IMR-90 (cell line): Measurements from ENCODE around the gene PVALEF. TPM values are rescaled to one million over a fixed set of nuclear protein-coding genes. Genes with fewer than 3 reads are reported as not detected.

Experiments
- ATAC-seq: fragments of 200-7000 bp; cut with Tn5 transposase; 2 replicates; pipeline ENCODE4 v1.9.1; 2020; ENCODE audit warnings: low read depth, mild to moderate bottlenecking, moderate library complexity
- BruUV-seq: library from RNA; stranded (reverse); fragments of 400-500 nt; replicated peaks from 2 replicates; lab custom pipeline; 2021; lab: Mats Ljungman, UMichigan
- CTCF ChIA-PET: fragments of 300-600 bp; formaldehyde crosslinking; extraction: SDS; loops from one replicate; lab custom pipeline; 2021; ENCODE audit warnings: antibody characterized with exemption; lab: Yijun Ruan, JAX
- POLR2A ChIA-PET: fragments of 300-600 bp; sonication (Branson Sonifier 250); formaldehyde crosslinking; loops from one replicate; lab custom pipeline; 2022; ENCODE audit warnings: antibody characterized with exemption; ENCODE audit not compliant: unreplicated experiment; lab: Charles Lee
- DNase-seq: peaks from one replicate; pipeline ENCODE4 v3.0.0; 2013
- H2AFZ ChIP-seq: replicated peaks from 2 replicates; pipeline ENCODE3; 2013; ENCODE audit warnings: low read length, mild to moderate bottlenecking; ENCODE audit not compliant: poor library complexity
- H2AK5ac ChIP-seq: 2 replicates; pipeline ENCODE4 v1.6.1; 2013; ENCODE audit warnings: low read depth, low read length, inconsistent platforms
- H2AK9ac ChIP-seq: replicated peaks from 2 replicates; pipeline ENCODE3; 2013; ENCODE audit warnings: mild to moderate bottlenecking, low read depth, low read length, moderate library complexity; ENCODE audit not compliant: poor library complexity
- H2BK120ac ChIP-seq: 2 replicates; pipeline ENCODE4 v1.6.1; 2013; ENCODE audit warnings: low read depth, low read length, inconsistent platforms
- H2BK15ac ChIP-seq: 3 replicates; pipeline ENCODE4 v1.6.1; 2013; ENCODE audit warnings: low read depth, low read length, inconsistent platforms
- H2BK20ac ChIP-seq: 2 replicates; pipeline ENCODE4 v1.6.1; 2013; ENCODE audit warnings: low read depth, mild to moderate bottlenecking, inconsistent platforms, low read length, moderate library complexity
- H2BK5ac ChIP-seq: 2 replicates; pipeline ENCODE4 v1.6.1; 2013; ENCODE audit warnings: mild to moderate bottlenecking, low read depth, low read length, inconsistent platforms; ENCODE audit not compliant: poor library complexity, severe bottlenecking
- H3K14ac ChIP-seq: replicated peaks from 2 replicates; pipeline ENCODE4 v1.6.1; 2013; ENCODE audit warnings: low read depth, low read length, inconsistent platforms
- H3K18ac ChIP-seq: 2 replicates; pipeline ENCODE4 v1.6.1; 2013; ENCODE audit warnings: low read depth, low read length, control low read depth
- H3K23ac ChIP-seq: 2 replicates; pipeline ENCODE4 v1.6.1; 2013; ENCODE audit warnings: low read depth, low read length, inconsistent platforms
- H3K27ac ChIP-seq: 2 replicates; pipeline ENCODE4 v1.5.1; 2013; ENCODE audit warnings: mild to moderate bottlenecking, control low read depth, low read length; ENCODE audit not compliant: insufficient read depth
- H3K27me3 ChIP-seq: 2 replicates; pipeline ENCODE4 v1.6.1; 2013; ENCODE audit warnings: low read length; ENCODE audit not compliant: control insufficient read depth, insufficient read depth
- H3K36me3 ChIP-seq: 2 replicates; pipeline ENCODE4 v1.6.1; 2013; ENCODE audit warnings: low read length, mixed read lengths; ENCODE audit not compliant: control insufficient read depth, insufficient read depth
- H3K4ac ChIP-seq: 2 replicates; pipeline ENCODE4 v1.6.1; 2013; ENCODE audit warnings: low read depth, low read length, inconsistent platforms
- H3K4me1 ChIP-seq: 2 replicates; pipeline ENCODE4 v1.6.1; 2013; ENCODE audit warnings: low read length, mixed read lengths; ENCODE audit not compliant: control insufficient read depth, insufficient read depth
- H3K4me2 ChIP-seq: 2 replicates; pipeline ENCODE4 v1.6.1; 2013; ENCODE audit warnings: low read depth, mild to moderate bottlenecking, control low read depth, low read length, moderate library complexity
- H3K4me3 ChIP-seq: 2 replicates; pipeline ENCODE4 v1.5.1; 2013; ENCODE audit warnings: low read depth, mild to moderate bottlenecking, control low read depth, low read length, moderate library complexity; ENCODE audit not compliant: insufficient read depth
- H3K56ac ChIP-seq: 2 replicates; pipeline ENCODE4 v1.6.1; 2013; ENCODE audit warnings: low read length, inconsistent platforms; ENCODE audit not compliant: insufficient read depth; ENCODE audit errors: extremely low read depth
- H3K79me1 ChIP-seq, 2 experiments: 2 replicates each; pipeline ENCODE4 v1.6.1; 2013; ENCODE audit warnings: low read length in 2 of 2, inconsistent platforms in 1 of 2, low read depth in 1 of 2
- H3K9ac ChIP-seq: 2 replicates; pipeline ENCODE4 v1.6.1; 2013; ENCODE audit warnings: low read depth, low read length, control low read depth
- H3K9me1 ChIP-seq: 2 replicates; pipeline ENCODE4 v1.6.1; 2013; ENCODE audit warnings: low read length, inconsistent platforms; ENCODE audit not compliant: insufficient read depth
- H3K9me3 ChIP-seq: 2 replicates; pipeline ENCODE4 v1.6.1; 2013; ENCODE audit warnings: low read length; ENCODE audit not compliant: control insufficient read depth, insufficient read depth
- H4K20me1 ChIP-seq: 2 replicates; pipeline ENCODE4 v1.6.1; 2013; ENCODE audit warnings: low read length, inconsistent platforms; ENCODE audit not compliant: insufficient read depth
- H4K5ac ChIP-seq: 2 replicates; pipeline ENCODE4 v1.6.1; 2013; ENCODE audit warnings: mild to moderate bottlenecking, low read depth, low read length, control low read depth
- H4K8ac ChIP-seq, 2 experiments: 2 replicates each; pipeline ENCODE4 v1.6.1; 2013; ENCODE audit warnings: low read depth in 2 of 2, low read length in 2 of 2, control low read depth in 1 of 2, inconsistent platforms in 1 of 2
- H4K91ac ChIP-seq: 2 replicates; pipeline ENCODE4 v1.6.1; 2013; ENCODE audit warnings: low read depth, low read length, inconsistent platforms; ENCODE audit not compliant: insufficient read depth
- BHLHE40 ChIP-seq: fragments of 150-350 bp; IDR thresholded peaks from 2 replicates; pipeline ENCODE4 v1.6.1; 2016; ENCODE audit warnings: mild to moderate bottlenecking, low read depth, low read length
- CEBPB ChIP-seq: IDR thresholded peaks from 2 replicates; pipeline ENCODE4 v1.6.1; 2012; ENCODE audit warnings: low read depth, low read length, improper control_type of control experiment
- CHD1 ChIP-seq: IDR thresholded peaks from 2 replicates; pipeline ENCODE4 v1.6.1; 2012; ENCODE audit warnings: low read depth, low read length, improper control_type of control experiment
- FOS ChIP-seq: fragments of 150-350 bp; IDR thresholded peaks from 2 replicates; pipeline ENCODE4 v1.6.1; 2016; ENCODE audit warnings: low read depth, low read length
- MAFK ChIP-seq: IDR thresholded peaks from 2 replicates; pipeline ENCODE4 v1.6.1; 2012; ENCODE audit warnings: low read depth, low read length, improper control_type of control experiment
- MAZ ChIP-seq: IDR thresholded peaks from 2 replicates; pipeline ENCODE4 v1.6.1; 2012; ENCODE audit warnings: low read depth, mild to moderate bottlenecking, low read length, improper control_type of control experiment, moderate library complexity, borderline replicate concordance
- MXI1 ChIP-seq: IDR thresholded peaks from 2 replicates; pipeline ENCODE4 v1.6.1; 2012; ENCODE audit warnings: low read depth, mild to moderate bottlenecking, low read length, moderate library complexity, borderline replicate concordance
- NFE2L2 ChIP-seq: fragments of 150-350 bp; IDR thresholded peaks from 2 replicates; pipeline ENCODE4 v1.6.1; 2016; ENCODE audit warnings: low read depth, mild to moderate bottlenecking, low read length
- POLR2A ChIP-seq: IDR thresholded peaks from 2 replicates; pipeline ENCODE4 v1.6.1; 2012; ENCODE audit warnings: mild to moderate bottlenecking, low read depth, low read length
- RAD21 ChIP-seq: IDR thresholded peaks from 2 replicates; pipeline ENCODE4 v1.6.1; 2012; ENCODE audit warnings: low read length, improper control_type of control experiment
- RCOR1 ChIP-seq: IDR thresholded peaks from 2 replicates; pipeline ENCODE4 v1.6.1; 2012; ENCODE audit warnings: mild to moderate bottlenecking, low read length, improper control_type of control experiment; ENCODE audit not compliant: insufficient replicate concordance
- RFX5 ChIP-seq: IDR thresholded peaks from 2 replicates; pipeline ENCODE4 v1.8.0; 2012; ENCODE audit warnings: low read depth, mild to moderate bottlenecking, low read length, moderate library complexity
- SMC3 ChIP-seq: fragments of 150-350 bp; IDR thresholded peaks from 2 replicates; pipeline ENCODE4 v1.6.1; 2016; ENCODE audit warnings: low read depth, mild to moderate bottlenecking, antibody characterized with exemption, low read length, moderate library complexity
- WGBS, 2 experiments: methylation state at CpG; one replicate each; pipeline versions ENCODE4 v1.1.5 to v1.1.7; 2013; ENCODE audit warnings: missing lambda C conversion rate in 2 of 2; ENCODE audit not compliant: insufficient read length in 1 of 2; ENCODE audit errors: extremely low coverage in 2 of 2; 5-methylcytosine and 5-hydroxymethylcytosine counted together
- dilution Hi-C: fragments of 300-500 bp; cut with HindIII; formaldehyde crosslinking; loops from one replicate; pipeline ENCODE4 v1.14.3; 2018; ENCODE audit warnings: low sequenced_read_pairs; ENCODE audit not compliant: unreplicated experiment
- in situ Hi-C: fragments of 300-500 bp; cut with MboI; formaldehyde crosslinking; loops from 3 replicates; pipeline ENCODE4 v1.14.3; 2019; ENCODE audit warnings: low sequenced_read_pairs, inconsistent platforms, mixed read lengths
- intact Hi-C: fragments of 100-400 bp; cut with micrococcal nuclease; formaldehyde crosslinking; loops from 2 replicates; pipeline ENCODE4 v1.10.0; 2022
- polyA plus RNA-seq, 3 experiments: library from polyadenylated mRNA; depleted of rRNA; stranded (reverse); fragments of >200 nt; gene quantifications; 2 replicates each; pipeline ENCODE4 v1.2.3, GENCODE V29; 2012; ENCODE audit warnings: low replicate concordance in 1 of 3
- total RNA-seq: library from RNA; depleted of rRNA; stranded (reverse); fragments of >200 nt; gene quantifications from 2 replicates; pipeline ENCODE4 v1.2.3, GENCODE V29; 2012
- TF ChIP-seq, protein P1 (sequence below): fragments of 150-350 bp; IDR thresholded peaks from 2 replicates; pipeline ENCODE4 v1.6.1; 2017; ENCODE audit warnings: mild to moderate bottlenecking, antibody characterized with exemption, low read length, low read depth
- TF ChIP-seq, protein P2 (sequence below): conservative IDR thresholded peaks from 2 replicates; pipeline ENCODE4 v1.5.1; 2012; ENCODE audit warnings: mild to moderate bottlenecking, low read depth, low read length, improper control_type of control experiment
- TF ChIP-seq, protein P3 (sequence below): fragments of 150-350 bp; IDR thresholded peaks from 2 replicates; pipeline ENCODE4 v1.6.1; 2016; ENCODE audit warnings: low read depth, mild to moderate bottlenecking, low read length, moderate library complexity, borderline replicate concordance

The PVALEF gene
- total and polyA plus RNA-seq, 2 of the 4 experiments (the other 2 are of a cell fraction), result not detected

DNA sequence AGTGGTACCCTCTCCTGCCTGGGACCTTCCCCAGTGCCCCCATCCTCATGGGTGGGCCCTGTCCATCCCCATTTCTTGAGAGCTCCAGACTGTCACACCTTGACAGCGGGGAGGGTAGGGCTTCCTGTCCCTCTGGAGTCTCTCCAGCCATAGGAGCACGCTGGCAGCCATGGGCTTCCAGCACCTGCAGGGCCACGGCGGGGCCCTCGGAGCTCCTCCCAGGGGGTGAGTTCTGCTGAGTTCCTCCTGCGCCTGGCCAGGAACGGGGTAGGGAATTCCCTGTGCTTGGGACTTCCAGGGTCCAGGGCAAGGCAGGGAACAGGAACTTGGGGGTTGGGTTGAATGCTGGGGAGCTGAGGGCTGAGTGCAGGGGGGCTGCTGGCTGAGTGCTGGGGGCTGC is 23.7 kb downstream of the PVALEF start:
- CTCF ChIA-PET, result no interaction called here

More for the DNA sequence above, 23.7 kb downstream of the PVALEF start:
- H3K4me2 ChIP-seq, result no peak overlapping the region
- no peak overlapping the region for H3K4me3 ChIP-seq
- no peaks in the 10 kb centered on the region for H3K79me1 ChIP-seq
- no peak overlapping the region for H3K23ac ChIP-seq
- H3K4me1 ChIP-seq, result no peaks in the 10 kb centered on the region
- H3K27ac ChIP-seq, result no peak overlapping the region
- no peak overlapping the region for H4K8ac ChIP-seq
- no peak overlapping the region for H3K18ac ChIP-seq
- POLR2A ChIA-PET, result no interaction called here
- no peak overlapping the region for H2BK20ac ChIP-seq
- no peak overlapping the region for H3K56ac ChIP-seq
- dilution Hi-C loops (no loop called here), intact Hi-C loops (no loop called here), in situ Hi-C loops (no loop called here)
- H3K9me3 ChIP-seq, result no peaks in the 10 kb centered on the region
- no peak overlapping the region for H2BK15ac ChIP-seq
- no peak overlapping the region for H2BK120ac ChIP-seq
- no peak overlapping the region for H3K14ac ChIP-seq
- DNase-seq (no peak), ATAC-seq (no peak)
- no peak overlapping the region for H2AK9ac ChIP-seq
- no peak overlapping the region for H2AFZ ChIP-seq
- no peaks in the 10 kb centered on the region for H3K9me1 ChIP-seq
- H4K20me1 ChIP-seq, result no peaks in the 10 kb centered on the region
- no peak overlapping the region for H3K4ac ChIP-seq
- BruUV-seq, result no TSS peak
- TF ChIP-seq CHD1 (no peak), SMC3 (no peak), POLR2A (no peak), RAD21 (no peak), NFE2L2 (no peak), BHLHE40 (no peak), MAFK (no peak), FOS (no peak), RCOR1 (no peak), CEBPB (no peak), MAZ (no peak), MXI1 (no peak), RFX5 (no peak)
- TF ChIP-seq, protein P1, sequence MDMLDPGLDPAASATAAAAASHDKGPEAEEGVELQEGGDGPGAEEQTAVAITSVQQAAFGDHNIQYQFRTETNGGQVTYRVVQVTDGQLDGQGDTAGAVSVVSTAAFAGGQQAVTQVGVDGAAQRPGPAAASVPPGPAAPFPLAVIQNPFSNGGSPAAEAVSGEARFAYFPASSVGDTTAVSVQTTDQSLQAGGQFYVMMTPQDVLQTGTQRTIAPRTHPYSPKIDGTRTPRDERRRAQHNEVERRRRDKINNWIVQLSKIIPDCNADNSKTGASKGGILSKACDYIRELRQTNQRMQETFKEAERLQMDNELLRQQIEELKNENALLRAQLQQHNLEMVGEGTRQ, result no peak
- TF ChIP-seq, protein P2, sequence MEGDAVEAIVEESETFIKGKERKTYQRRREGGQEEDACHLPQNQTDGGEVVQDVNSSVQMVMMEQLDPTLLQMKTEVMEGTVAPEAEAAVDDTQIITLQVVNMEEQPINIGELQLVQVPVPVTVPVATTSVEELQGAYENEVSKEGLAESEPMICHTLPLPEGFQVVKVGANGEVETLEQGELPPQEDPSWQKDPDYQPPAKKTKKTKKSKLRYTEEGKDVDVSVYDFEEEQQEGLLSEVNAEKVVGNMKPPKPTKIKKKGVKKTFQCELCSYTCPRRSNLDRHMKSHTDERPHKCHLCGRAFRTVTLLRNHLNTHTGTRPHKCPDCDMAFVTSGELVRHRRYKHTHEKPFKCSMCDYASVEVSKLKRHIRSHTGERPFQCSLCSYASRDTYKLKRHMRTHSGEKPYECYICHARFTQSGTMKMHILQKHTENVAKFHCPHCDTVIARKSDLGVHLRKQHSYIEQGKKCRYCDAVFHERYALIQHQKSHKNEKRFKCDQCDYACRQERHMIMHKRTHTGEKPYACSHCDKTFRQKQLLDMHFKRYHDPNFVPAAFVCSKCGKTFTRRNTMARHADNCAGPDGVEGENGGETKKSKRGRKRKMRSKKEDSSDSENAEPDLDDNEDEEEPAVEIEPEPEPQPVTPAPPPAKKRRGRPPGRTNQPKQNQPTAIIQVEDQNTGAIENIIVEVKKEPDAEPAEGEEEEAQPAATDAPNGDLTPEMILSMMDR, result no peak
- TF ChIP-seq, protein P3, sequence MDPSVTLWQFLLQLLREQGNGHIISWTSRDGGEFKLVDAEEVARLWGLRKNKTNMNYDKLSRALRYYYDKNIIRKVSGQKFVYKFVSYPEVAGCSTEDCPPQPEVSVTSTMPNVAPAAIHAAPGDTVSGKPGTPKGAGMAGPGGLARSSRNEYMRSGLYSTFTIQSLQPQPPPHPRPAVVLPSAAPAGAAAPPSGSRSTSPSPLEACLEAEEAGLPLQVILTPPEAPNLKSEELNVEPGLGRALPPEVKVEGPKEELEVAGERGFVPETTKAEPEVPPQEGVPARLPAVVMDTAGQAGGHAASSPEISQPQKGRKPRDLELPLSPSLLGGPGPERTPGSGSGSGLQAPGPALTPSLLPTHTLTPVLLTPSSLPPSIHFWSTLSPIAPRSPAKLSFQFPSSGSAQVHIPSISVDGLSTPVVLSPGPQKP, result no peak
- no peak overlapping the region for H3K9ac ChIP-seq
- H3K27me3 ChIP-seq, result peaks cover 6% of the 10 kb centered on the region; the same call in 1 of the 2 replicates
- no peak overlapping the region for H4K5ac ChIP-seq
- no peak overlapping the region for H2BK5ac ChIP-seq
- no peak overlapping the region for H4K91ac ChIP-seq
- no CpG with 5 or more reads among the region's 7 CpGs for WGBS, 2 experiments
- peaks cover 6% of the 10 kb centered on the region; the same call in 1 of the 2 replicates for H3K36me3 ChIP-seq
- no peak overlapping the region for H2AK5ac ChIP-seq
